ENCODE measurements around the gene WDR54. TPM values are rescaled to one million over a fixed set of nuclear protein-coding genes. Genes with fewer than 3 reads are reported as not detected.
A peak's percentile ranks its signal among the peaks of the same experiment; 100 is the strongest.
"Not testable (repeated sequence)": the region's sequence is repeated elsewhere in the genome, so short reads cannot be mapped to it uniquely, and the experiment has no call there.

The WDR54 gene
- total RNA-seq, 1 donor from 2014 or later: 26.9 TPM

GRCh38 chr2:74457549-74458131 lies 36.1 kb downstream of the WDR54 start:
- no peak for FAIRE-seq
- Histone ChIP-seq H3K36me3 (ENCODE audit: control insufficient read depth, insufficient read depth, low read length) (peaks cover 7% of the 10 kb centered on the region), H3K27me3 (ENCODE audit: control insufficient read depth, insufficient read depth, low read length) (no peaks in the 10 kb centered on the region), H3K4me3 (ENCODE audit: low read depth, low read length) (peak overlapping the region; percentile 65)
- TF ChIP-seq, protein P1, sequence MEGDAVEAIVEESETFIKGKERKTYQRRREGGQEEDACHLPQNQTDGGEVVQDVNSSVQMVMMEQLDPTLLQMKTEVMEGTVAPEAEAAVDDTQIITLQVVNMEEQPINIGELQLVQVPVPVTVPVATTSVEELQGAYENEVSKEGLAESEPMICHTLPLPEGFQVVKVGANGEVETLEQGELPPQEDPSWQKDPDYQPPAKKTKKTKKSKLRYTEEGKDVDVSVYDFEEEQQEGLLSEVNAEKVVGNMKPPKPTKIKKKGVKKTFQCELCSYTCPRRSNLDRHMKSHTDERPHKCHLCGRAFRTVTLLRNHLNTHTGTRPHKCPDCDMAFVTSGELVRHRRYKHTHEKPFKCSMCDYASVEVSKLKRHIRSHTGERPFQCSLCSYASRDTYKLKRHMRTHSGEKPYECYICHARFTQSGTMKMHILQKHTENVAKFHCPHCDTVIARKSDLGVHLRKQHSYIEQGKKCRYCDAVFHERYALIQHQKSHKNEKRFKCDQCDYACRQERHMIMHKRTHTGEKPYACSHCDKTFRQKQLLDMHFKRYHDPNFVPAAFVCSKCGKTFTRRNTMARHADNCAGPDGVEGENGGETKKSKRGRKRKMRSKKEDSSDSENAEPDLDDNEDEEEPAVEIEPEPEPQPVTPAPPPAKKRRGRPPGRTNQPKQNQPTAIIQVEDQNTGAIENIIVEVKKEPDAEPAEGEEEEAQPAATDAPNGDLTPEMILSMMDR (IDR thresholded peaks at IDR 0.05; ENCODE audit: insufficient read depth, low read length, severe bottlenecking): no peak
- peak; percentile 32 for DNase-seq (ENCODE audit: low read depth)

GRCh38 chr2:74458132-74458937 lies 36.8 kb downstream of the WDR54 start, which contains the start of gene WBP1:
WBP1 (plus strand) TSS chr2:74458438; CDS start chr2:74458603, 165 bp downstream.
- TF ChIP-seq, protein P1 (IDR thresholded peaks at IDR 0.05; ENCODE audit: insufficient read depth, low read length, severe bottlenecking): no peak
- FAIRE-seq: peak; percentile 75
- H3K27me3 ChIP-seq (ENCODE audit: control insufficient read depth, insufficient read depth, low read length): no peaks in the 10 kb centered on the region
- peaks cover 10% of the 10 kb centered on the region for H3K36me3 ChIP-seq (ENCODE audit: control insufficient read depth, insufficient read depth, low read length)
- H3K4me3 ChIP-seq (ENCODE audit: low read depth, low read length): peak within 1 kb of the TSS; percentile 83
- peak; percentile 100 for DNase-seq (ENCODE audit: low read depth)

DNA sequence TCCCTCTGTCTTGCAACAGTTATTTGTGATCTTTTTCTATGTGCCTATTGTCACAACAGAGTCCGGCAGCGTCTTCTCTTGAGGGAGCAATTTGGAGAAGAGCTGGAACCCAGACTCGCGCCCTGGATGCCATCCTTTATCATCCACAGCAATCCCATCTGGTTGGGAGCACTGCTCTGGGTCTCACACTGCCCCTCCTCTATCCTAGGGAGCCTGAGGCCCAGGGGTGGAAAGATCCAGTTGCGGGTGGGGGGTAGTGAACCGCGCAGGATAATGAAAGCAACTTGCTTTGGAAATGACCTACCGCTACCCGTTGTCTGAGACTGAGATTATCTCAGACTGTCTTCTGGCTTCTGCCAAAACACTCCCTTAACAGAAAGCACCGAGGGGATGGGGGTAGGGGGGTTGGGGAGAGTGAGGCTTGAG lies 37.4 kb downstream of the WDR54 start:
- H3K4me3 ChIP-seq (ENCODE audit: low read depth, low read length): peak overlapping the region; percentile 83
- no peak for FAIRE-seq
- TF ChIP-seq, protein P1 (IDR thresholded peaks at IDR 0.05; ENCODE audit: insufficient read depth, low read length, severe bottlenecking): no peak
- H3K27me3 ChIP-seq (ENCODE audit: control insufficient read depth, insufficient read depth, low read length): no peaks in the 10 kb centered on the region
- H3K36me3 ChIP-seq (ENCODE audit: control insufficient read depth, insufficient read depth, low read length): peaks cover 10% of the 10 kb centered on the region
- no peak for DNase-seq (ENCODE audit: low read depth)

DNA sequence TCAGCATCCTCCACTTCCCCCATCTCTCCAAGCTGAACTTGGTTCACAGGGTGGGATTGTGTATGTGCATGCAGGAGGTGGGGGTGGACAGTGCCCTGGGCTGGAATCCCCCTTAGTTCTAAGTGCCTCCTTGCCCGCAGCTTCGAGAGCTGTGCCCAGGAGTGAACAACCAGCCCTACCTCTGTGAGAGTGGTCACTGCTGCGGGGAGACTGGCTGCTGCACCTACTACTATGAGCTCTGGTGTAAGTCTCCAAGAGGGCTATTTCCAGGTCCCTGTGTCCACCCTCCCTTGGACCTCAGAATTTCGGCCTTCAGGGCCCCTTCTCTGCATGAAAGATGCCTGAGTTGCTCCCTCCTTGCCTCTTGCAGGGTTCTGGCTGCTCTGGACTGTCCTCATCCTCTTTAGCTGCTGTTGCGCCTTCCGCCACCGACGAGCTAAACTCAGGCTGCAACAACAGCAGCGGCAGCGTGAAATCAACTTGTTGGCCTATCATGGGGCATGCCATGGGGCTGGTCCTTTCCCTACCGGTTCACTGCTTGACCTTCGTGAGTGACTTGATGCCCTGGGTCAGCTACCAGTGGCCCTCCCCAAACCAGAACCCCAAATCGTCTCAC lies 38.1 kb downstream of the WDR54 start:
- H3K4me3 ChIP-seq (ENCODE audit: low read depth, low read length): peak overlapping the region; percentile 83
- not testable (repeated sequence) for DNase-seq (ENCODE audit: low read depth); H3K27me3 ChIP-seq (ENCODE audit: control insufficient read depth, insufficient read depth, low read length); FAIRE-seq; H3K36me3 ChIP-seq (ENCODE audit: control insufficient read depth, insufficient read depth, low read length)

- not testable (repeated sequence) for FAIRE-seq; H3K36me3 ChIP-seq (ENCODE audit: control insufficient read depth, insufficient read depth, low read length); DNase-seq (ENCODE audit: low read depth); H3K27me3 ChIP-seq (ENCODE audit: control insufficient read depth, insufficient read depth, low read length); H3K4me3 ChIP-seq (ENCODE audit: low read depth, low read length)
Observed at GRCh38 chr2:74460187-74460586, 38.7 kb downstream of the WDR54 start.

DNA sequence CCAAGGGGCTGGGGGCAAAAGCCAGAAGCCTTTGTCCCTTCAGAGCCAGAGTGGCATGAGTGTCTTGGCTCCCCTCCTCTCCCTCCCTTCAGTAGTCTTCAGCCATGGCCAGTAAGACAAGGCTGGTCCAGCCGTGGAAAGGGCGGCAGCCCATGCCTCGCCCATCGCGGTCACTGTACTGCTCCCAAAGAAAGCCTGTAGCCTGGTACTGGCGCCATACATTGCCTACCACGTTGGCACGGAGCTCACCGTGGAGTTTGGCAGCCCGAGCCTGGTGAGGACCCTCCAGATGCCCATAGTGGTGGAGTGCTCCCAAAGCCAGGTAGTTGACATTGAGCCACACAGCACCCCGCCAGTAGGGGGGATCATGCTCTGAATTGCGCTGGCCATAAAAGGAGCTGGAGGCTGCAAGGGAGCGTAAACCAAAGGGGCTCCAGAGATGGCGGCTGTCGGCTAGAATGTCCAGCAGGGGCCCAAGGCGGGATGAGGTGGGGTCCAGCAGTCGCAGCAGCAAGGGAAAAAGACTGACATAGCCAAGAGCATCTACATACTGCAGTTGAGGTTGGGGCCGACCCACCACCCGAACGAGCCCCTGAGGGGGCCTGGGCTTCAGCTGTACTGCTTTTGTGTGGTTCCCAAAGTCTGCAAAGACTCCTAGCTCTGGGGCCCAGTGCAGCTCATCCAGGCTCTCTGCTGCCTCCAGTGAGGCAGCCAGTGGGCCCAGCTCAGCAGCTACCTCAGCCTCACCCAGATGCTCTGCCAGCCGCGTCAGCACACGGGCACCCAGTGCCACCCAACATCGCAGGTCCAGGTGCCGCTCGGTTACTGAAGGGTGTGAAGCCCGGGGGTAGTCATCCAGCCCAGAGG lies 39.9 kb downstream of the WDR54 start:
- FAIRE-seq (no peak), DNase-seq (ENCODE audit: low read depth) (no peak)
- Histone ChIP-seq H3K27me3 (ENCODE audit: control insufficient read depth, insufficient read depth, low read length) (no peaks in the 10 kb centered on the region), H3K4me3 (ENCODE audit: low read depth, low read length) (no peak overlapping the region), H3K36me3 (ENCODE audit: control insufficient read depth, insufficient read depth, low read length) (peaks cover 10% of the 10 kb centered on the region)
- TF ChIP-seq, protein P1 (IDR thresholded peaks at IDR 0.05; ENCODE audit: insufficient read depth, low read length, severe bottlenecking): peak; percentile 22

Data from bronchial epithelial cell (primary cell).